ENCODE data around the gene ASTN2. TPM values are rescaled to one million over a fixed set of nuclear protein-coding genes. Genes with fewer than 3 reads are reported as not detected.
"Not testable (repeated sequence)": the region's sequence is repeated elsewhere in the genome, so short reads cannot be mapped to it uniquely, and the experiment has no call there.

ASTN2 gene
- polyA plus RNA-seq, 2 of the 4 experiments (the other 2 are of a cell fraction): 5.8 to 11.6 TPM

- DNase-seq (ENCODE audit: low read depth in 1 of 2, low spot score in 1 of 2) (no peak), ATAC-seq (no peak), FAIRE-seq (no peak)
- POLR2A ChIA-PET: no interaction called here
- Histone ChIP-seq H3K4me3 (no peak overlapping the region), H3K27ac (no peak overlapping the region), H3K9me3 (no peaks in the 10 kb centered on the region), H3K4me1 (no peaks in the 10 kb centered on the region), H3K4me2 (no peak overlapping the region)
- TF ChIP-seq CHD2 (IDR thresholded peaks at IDR 0.05; ENCODE audit: low read length, partially characterized antibody) (no peak), BHLHE40 (IDR thresholded peaks at IDR 0.05; ENCODE audit: low read depth, low read length) (no peak), SMC3 (IDR thresholded peaks at IDR 0.05) (no peak), MYC (IDR thresholded peaks at IDR 0.05; ENCODE audit: borderline replicate concordance, low read length) (no peak), HDAC2 (IDR thresholded peaks at IDR 0.05) (no peak), HOXB5 (CRISPR knock-in tag; IDR thresholded peaks at IDR 0.05) (no peak), JUN (IDR thresholded peaks at IDR 0.05) (no peak), HEYL (CRISPR knock-in tag; IDR thresholded peaks at IDR 0.05) (no peak), HOXB13 (CRISPR knock-in tag; IDR thresholded peaks at IDR 0.05; ENCODE audit: low read depth) (no peak), GATA3 (IDR thresholded peaks at IDR 0.05; ENCODE audit: borderline replicate concordance) (no peak), FOSB (CRISPR knock-in tag; IDR thresholded peaks at IDR 0.05) (no peak), CBX8 (IDR thresholded peaks at IDR 0.05) (no peak)
- TF ChIP-seq, protein P1, sequence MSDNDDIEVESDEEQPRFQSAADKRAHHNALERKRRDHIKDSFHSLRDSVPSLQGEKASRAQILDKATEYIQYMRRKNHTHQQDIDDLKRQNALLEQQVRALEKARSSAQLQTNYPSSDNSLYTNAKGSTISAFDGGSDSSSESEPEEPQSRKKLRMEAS (IDR thresholded peaks at IDR 0.05): no peak
- TF ChIP-seq, protein P2, sequence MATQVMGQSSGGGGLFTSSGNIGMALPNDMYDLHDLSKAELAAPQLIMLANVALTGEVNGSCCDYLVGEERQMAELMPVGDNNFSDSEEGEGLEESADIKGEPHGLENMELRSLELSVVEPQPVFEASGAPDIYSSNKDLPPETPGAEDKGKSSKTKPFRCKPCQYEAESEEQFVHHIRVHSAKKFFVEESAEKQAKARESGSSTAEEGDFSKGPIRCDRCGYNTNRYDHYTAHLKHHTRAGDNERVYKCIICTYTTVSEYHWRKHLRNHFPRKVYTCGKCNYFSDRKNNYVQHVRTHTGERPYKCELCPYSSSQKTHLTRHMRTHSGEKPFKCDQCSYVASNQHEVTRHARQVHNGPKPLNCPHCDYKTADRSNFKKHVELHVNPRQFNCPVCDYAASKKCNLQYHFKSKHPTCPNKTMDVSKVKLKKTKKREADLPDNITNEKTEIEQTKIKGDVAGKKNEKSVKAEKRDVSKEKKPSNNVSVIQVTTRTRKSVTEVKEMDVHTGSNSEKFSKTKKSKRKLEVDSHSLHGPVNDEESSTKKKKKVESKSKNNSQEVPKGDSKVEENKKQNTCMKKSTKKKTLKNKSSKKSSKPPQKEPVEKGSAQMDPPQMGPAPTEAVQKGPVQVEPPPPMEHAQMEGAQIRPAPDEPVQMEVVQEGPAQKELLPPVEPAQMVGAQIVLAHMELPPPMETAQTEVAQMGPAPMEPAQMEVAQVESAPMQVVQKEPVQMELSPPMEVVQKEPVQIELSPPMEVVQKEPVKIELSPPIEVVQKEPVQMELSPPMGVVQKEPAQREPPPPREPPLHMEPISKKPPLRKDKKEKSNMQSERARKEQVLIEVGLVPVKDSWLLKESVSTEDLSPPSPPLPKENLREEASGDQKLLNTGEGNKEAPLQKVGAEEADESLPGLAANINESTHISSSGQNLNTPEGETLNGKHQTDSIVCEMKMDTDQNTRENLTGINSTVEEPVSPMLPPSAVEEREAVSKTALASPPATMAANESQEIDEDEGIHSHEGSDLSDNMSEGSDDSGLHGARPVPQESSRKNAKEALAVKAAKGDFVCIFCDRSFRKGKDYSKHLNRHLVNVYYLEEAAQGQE (IDR thresholded peaks at IDR 0.05): no peak
- CTCF ChIA-PET: no interaction called here
- 24% methylated on average over 3 of the region's 3 CpGs for WGBS (ENCODE audit: missing lambda C conversion rate)
These were observed 342.6 kb downstream of the ASTN2 start for GRCh38 chr9:117072216-117072615.

DNA sequence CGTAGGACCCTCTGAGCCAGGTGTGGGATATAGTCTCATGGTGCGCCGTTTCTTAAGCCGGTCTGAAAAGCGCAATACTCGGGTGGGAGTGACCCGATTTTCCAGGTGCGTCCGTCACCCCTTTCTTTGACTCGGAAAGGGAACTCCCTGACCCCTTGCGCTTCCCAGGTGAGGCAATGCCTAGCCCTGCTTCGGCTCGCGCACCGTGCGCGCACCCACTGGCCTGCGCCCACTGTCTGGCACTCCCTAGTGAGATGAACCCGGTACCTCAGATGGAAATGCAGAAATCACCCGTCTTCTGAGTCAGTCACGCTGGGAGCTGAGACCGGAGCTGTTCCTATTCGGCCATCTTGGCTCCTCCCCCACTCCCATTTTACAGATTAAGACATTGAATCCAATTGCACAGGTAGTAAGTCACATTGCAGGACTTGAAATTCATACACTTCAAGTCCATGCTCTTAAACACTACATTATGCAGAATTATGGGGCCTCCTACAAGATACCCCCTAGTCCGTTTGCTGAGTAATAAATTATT, 343.1 kb downstream of the ASTN2 start:
- H3K4me1 ChIP-seq; DNase-seq (ENCODE audit: low read depth in 1 of 2, low spot score in 1 of 2); POLR2A ChIA-PET; ATAC-seq; H3K4me2 ChIP-seq; CTCF ChIA-PET; H3K9me3 ChIP-seq; FAIRE-seq; H3K27ac ChIP-seq; H3K4me3 ChIP-seq: not testable (repeated sequence)
- WGBS (ENCODE audit: missing lambda C conversion rate): 70% methylated on average over 23 of the region's 24 CpGs

DNA sequence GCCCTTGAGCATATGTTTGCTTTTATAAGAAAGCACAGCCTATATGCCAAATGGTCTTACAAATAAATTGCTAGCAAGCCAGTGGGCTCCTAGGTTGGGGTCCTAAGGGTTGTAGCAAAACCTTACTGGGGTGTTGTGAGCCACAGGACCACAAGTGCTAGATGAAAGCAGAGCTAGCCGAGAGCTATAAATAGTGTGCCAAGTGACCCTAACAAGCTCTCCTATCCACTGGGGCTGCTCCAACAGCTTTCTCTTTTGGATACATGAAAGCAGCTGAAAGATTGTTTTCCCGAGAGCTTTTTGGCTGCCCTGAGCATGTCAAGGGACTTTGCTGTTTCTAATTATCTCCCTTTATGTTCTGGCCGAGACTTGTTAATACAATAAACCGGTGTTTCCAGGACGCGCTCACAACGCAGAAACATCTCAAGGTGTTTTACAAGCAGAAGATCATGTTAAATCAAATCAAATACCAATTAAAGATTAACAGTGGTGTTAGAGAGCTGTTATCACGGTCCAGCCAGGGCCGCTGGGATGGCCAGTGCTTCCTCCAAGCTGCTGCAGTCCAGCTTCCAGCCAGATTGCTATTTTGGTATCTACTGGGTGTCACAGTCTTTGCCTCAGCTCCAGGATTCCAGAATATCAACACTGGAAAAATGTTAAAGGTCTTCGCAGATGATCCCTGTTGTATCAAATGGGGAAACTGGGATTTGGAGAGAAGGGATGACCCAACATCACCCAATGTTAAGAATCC, 351.0 kb downstream of the ASTN2 start:
- DNase-seq (ENCODE audit: low read depth in 1 of 2, low spot score in 1 of 2): no peak
- no peak for FAIRE-seq
- H3K9me3 ChIP-seq: no peaks in the 10 kb centered on the region
- ChIA-PET CTCF (no interaction called here), POLR2A (no interaction called here)
- no peak overlapping the region for H3K27ac ChIP-seq
- no peak for ATAC-seq
- no peak overlapping the region for H3K4me3 ChIP-seq
- no peaks in the 10 kb centered on the region for H3K4me1 ChIP-seq
- H3K4me2 ChIP-seq: no peak overlapping the region
- 59% methylated on average over 10 of the region's 10 CpGs for WGBS (ENCODE audit: missing lambda C conversion rate)
- TF ChIP-seq, protein P3, sequence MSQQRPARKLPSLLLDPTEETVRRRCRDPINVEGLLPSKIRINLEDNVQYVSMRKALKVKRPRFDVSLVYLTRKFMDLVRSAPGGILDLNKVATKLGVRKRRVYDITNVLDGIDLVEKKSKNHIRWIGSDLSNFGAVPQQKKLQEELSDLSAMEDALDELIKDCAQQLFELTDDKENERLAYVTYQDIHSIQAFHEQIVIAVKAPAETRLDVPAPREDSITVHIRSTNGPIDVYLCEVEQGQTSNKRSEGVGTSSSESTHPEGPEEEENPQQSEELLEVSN (IDR thresholded peaks at IDR 0.05; ENCODE audit: borderline replicate concordance, low read depth): no peak
- no peak for TF ChIP-seq POLR2A (IDR thresholded peaks at IDR 0.05; ENCODE audit: low read length)
- no peak for TF ChIP-seq KDM1A (IDR thresholded peaks at IDR 0.05; ENCODE audit: low read depth)
- no peak for TF ChIP-seq USF2 (IDR thresholded peaks at IDR 0.05)
- no peak for TF ChIP-seq KDM5A (IDR thresholded peaks at IDR 0.05)
- TF ChIP-seq CEBPB (IDR thresholded peaks at IDR 0.05): no peak
- TF ChIP-seq GATA3 (IDR thresholded peaks at IDR 0.05; ENCODE audit: borderline replicate concordance): no peak
- TF ChIP-seq EP300 (IDR thresholded peaks at IDR 0.05): no peak
- TF ChIP-seq CHD4 (IDR thresholded peaks at IDR 0.05; ENCODE audit: borderline replicate concordance): no peak
- no peak for TF ChIP-seq PBX3 (IDR thresholded peaks at IDR 0.05)
- TF ChIP-seq, protein P4, sequence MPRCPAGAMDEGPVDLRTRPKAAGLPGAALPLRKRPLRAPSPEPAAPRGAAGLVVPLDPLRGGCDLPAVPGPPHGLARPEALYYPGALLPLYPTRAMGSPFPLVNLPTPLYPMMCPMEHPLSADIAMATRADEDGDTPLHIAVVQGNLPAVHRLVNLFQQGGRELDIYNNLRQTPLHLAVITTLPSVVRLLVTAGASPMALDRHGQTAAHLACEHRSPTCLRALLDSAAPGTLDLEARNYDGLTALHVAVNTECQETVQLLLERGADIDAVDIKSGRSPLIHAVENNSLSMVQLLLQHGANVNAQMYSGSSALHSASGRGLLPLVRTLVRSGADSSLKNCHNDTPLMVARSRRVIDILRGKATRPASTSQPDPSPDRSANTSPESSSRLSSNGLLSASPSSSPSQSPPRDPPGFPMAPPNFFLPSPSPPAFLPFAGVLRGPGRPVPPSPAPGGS (IDR thresholded peaks at IDR 0.05): no peak
- no peak for TF ChIP-seq MAZ (IDR thresholded peaks at IDR 0.05; ENCODE audit: borderline replicate concordance, low read depth, low read length)
- TF ChIP-seq RCOR1 (IDR thresholded peaks at IDR 0.05; ENCODE audit: low read depth, low read length): no peak
- TF ChIP-seq HEYL (CRISPR knock-in tag; IDR thresholded peaks at IDR 0.05): no peak
- no peak for TF ChIP-seq ZNF302 (CRISPR knock-in tag; IDR thresholded peaks at IDR 0.05)
- no peak for TF ChIP-seq RFX5 (IDR thresholded peaks at IDR 0.05)
- TF ChIP-seq BHLHE40 (IDR thresholded peaks at IDR 0.05; ENCODE audit: low read depth, low read length): no peak
